Thyroid gland (tissue), 4 donors: ENCODE data around the gene SPDYC. TPM values are rescaled to one million over a fixed set of nuclear protein-coding genes. Genes with fewer than 3 reads are reported as not detected.

ENCODE experiments used
- DNase-seq, 2 donors: peaks; one replicate each; pipeline ENCODE4 v3.0.0-alpha.2; 2019
- H3K27ac ChIP-seq, 3 donors: fragments of 200-600 bp; sonication (generic); 1 replicate in 2 of 3; 2 replicates in 1 of 3; pipeline ENCODE4 v1.5.1; 2016 to 2019; ENCODE audit warnings: mild to moderate bottlenecking in 1 of 3, moderate library complexity in 1 of 3
- H3K27me3 ChIP-seq: fragments of 200-600 bp; sonication (generic); one replicate; pipeline ENCODE4 v1.5.1; 2019
- H3K36me3 ChIP-seq, 2 donors: fragments of 200-600 bp; sonication (generic); one replicate each; pipeline ENCODE4 v1.5.1; 2016 to 2019
- H3K4me1 ChIP-seq, 2 donors: fragments of 200-600 bp; sonication (generic); one replicate each; pipeline ENCODE4 v1.5.1; 2017 to 2019
- H3K4me3 ChIP-seq, 3 donors: fragments of 200-600 bp; sonication (generic); replicated peaks in 1 of 3; 1 replicate in 2 of 3; 2 replicates in 1 of 3; pipeline ENCODE4 v1.5.1; 2016; ENCODE audit warnings: mild to moderate bottlenecking in 1 of 3
- H3K9me3 ChIP-seq: fragments of 200-600 bp; sonication (generic); one replicate; pipeline ENCODE4 v1.5.1; 2017
- POLR2A ChIP-seq, 2 donors: fragments of 450-650 bp; IDR thresholded peaks; one replicate each; pipeline ENCODE4 v1.6.1; 2017; ENCODE audit warnings: antibody characterized with exemption in 2 of 2, mild to moderate bottlenecking in 2 of 2, moderate library complexity in 1 of 2
- WGBS, 2 donors: methylation state at CpG; one replicate each; pipeline ENCODE4 v1.1.5; 2017; 5-methylcytosine and 5-hydroxymethylcytosine counted together
- intact Hi-C: fragments of 100-400 bp; cut with DNase I; formaldehyde crosslinking; loops from one replicate; pipeline ENCODE4 v1.15.1; 2023
- total RNA-seq, 4 donors: library from RNA; depleted of rRNA; stranded (reverse); fragments of >200 nt; gene quantifications; one replicate each; pipeline ENCODE4 v1.2.3, GENCODE V29; 2016
- TF ChIP-seq, protein P1 (sequence below), 6 experiments: fragments of 200-600 bp in 3 of 6; fragments of 450-650 bp in 3 of 6; sonication (generic) in 3 of 6; IDR thresholded peaks; one replicate each; pipeline ENCODE4 v1.5.1; 2016 to 2019; ENCODE audit warnings: antibody characterized with exemption in 6 of 6, mild to moderate bottlenecking in 2 of 6, inconsistent platforms in 1 of 6, moderate library complexity in 1 of 6

Gene SPDYC
- total RNA-seq, 4 donors from 2014 or later: not detected

DNA sequence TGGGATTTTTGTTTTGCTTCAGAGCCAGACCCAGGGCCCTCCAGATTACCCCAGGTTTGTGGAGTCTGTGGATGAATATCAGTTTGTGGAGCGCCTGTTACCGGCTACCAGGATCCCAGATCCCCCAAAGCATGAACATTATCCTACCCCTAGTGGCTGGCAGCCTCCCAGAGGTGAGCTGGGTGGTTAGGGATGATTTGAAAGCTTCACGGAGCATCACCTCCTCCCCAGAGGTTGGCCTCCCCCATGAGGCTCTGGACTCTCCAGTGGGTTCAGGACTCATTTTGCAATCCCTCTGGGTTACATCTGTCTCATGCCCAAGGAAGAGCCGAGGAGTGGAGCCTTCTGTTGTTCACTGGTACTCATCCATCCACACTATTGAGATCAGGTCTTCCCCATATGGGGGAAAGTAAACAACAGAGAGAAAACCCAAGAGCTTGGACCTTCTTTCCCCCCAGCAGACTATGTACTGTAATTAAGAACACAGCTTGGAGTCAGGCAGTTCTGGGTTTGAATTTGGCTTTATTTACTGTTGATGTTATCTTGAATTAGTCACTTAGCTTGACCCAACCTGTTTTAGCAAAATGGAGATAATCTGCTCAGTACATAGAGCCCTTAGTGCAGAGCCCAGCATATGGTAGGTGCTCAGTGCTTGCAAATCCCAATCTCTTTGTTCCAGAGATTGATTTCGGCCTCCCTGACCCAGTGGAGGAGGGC is 45.4 kb upstream of the SPDYC start:
- TF ChIP-seq, protein P1, sequence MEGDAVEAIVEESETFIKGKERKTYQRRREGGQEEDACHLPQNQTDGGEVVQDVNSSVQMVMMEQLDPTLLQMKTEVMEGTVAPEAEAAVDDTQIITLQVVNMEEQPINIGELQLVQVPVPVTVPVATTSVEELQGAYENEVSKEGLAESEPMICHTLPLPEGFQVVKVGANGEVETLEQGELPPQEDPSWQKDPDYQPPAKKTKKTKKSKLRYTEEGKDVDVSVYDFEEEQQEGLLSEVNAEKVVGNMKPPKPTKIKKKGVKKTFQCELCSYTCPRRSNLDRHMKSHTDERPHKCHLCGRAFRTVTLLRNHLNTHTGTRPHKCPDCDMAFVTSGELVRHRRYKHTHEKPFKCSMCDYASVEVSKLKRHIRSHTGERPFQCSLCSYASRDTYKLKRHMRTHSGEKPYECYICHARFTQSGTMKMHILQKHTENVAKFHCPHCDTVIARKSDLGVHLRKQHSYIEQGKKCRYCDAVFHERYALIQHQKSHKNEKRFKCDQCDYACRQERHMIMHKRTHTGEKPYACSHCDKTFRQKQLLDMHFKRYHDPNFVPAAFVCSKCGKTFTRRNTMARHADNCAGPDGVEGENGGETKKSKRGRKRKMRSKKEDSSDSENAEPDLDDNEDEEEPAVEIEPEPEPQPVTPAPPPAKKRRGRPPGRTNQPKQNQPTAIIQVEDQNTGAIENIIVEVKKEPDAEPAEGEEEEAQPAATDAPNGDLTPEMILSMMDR (IDR thresholded peaks at IDR 0.05): no peak
- TF ChIP-seq POLR2A (IDR thresholded peaks at IDR 0.05): no peak
- intact Hi-C loops: no loop called here
- Histone ChIP-seq H3K9me3 (no peaks in the 10 kb centered on the region), H3K4me1 (peaks cover 13 to 19% of the 10 kb centered on the region in 2 donors), H3K36me3 (peaks cover 59 to 61% of the 10 kb centered on the region in 2 donors), H3K27ac (no peak overlapping the region), H3K27me3 (no peaks in the 10 kb centered on the region), H3K4me3 (no peak overlapping the region)
- 86 to 87% methylated on average over 5 of the region's 5 CpGs for WGBS, 2 donors
- no peak for DNase-seq

DNA sequence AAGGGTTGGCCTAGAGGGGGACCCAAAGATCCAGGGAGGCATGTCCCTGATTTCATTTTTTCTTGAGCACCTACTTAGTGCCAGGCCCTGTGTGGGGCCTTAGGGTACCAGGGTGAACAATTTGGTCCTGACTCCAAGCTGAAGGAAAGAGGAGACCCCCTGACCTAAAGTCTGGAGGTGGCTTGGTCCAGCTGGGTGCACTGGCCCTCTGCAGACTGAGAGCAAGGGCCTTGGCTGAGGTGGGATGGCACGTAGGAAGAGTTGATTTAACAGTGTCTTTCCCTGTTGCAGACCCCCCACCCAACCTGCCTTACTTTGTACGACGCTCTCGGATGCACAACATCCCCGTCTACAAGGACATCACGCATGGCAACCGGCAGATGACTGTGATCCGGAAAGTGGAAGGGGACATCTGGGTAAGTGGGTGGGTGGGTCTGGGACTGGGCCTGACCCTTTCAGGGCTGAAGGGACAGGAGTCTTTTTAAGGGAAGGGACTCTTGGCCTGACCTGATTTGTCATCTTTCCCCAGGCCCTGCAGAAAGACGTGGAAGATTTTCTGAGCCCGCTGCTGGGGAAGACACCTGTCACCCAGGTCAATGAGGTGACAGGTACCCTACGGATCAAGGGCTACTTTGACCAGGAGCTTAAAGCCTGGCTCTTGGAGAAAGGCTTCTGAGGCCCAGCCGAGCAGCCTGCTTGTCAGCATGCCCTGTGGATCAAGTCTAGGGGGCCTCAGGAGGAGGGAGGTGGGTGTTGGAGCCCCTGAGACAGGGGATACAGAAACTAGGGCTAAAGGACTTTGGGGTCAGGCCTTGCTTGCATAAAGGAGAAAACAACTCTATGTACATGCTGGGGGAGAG is 44.6 kb upstream of the SPDYC start:
- no peak for TF ChIP-seq POLR2A (IDR thresholded peaks at IDR 0.05)
- TF ChIP-seq, protein P1 (IDR thresholded peaks at IDR 0.05): no peak
- Histone ChIP-seq H3K4me1 (peaks cover 13 to 19% of the 10 kb centered on the region in 2 donors), H3K27me3 (no peaks in the 10 kb centered on the region), H3K27ac (no peak overlapping the region), H3K4me3 (no peak overlapping the region), H3K9me3 (no peaks in the 10 kb centered on the region), H3K36me3 (peaks cover 61% of the 10 kb centered on the region in 2 donors)
- 86 to 92% methylated on average over 12 of the region's 12 CpGs for WGBS, 2 donors
- DNase-seq: no peak
- intact Hi-C loops: no loop called here

DNA sequence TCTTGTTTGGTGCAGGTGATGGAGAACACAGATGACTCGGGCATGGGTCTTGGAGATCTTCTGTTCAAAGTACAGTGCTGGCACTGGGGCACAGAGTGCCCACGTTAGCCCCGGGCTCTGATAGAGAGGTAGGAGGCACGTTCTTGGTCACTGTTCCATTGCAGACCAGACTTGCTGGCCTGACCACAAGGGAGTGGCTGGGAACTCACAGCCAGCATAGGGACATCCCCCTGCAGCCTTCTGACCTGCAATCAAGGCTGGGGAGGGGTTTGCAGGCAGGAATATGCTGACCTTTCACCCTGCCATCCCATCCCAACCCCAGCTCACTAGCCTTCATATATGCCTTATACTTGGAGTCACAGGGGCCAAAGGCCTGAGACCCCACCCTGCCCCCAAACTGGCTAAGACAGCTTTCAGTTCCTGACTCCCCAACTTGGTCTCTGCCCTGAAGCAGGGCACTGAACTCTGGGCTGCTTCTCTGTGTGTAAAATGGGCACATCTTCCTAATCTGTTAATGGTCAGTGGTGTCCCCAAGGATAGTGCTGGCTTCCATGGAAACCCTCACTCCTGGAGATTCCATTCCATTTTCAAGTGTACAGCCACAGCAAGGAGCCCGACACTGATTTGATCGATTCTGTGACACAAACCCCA is 43.3 kb upstream of the SPDYC start:
- no peak for DNase-seq
- TF ChIP-seq, protein P1 (IDR thresholded peaks at IDR 0.05): no peak
- no peak for TF ChIP-seq POLR2A (IDR thresholded peaks at IDR 0.05)
- Histone ChIP-seq H3K4me3 (no peak overlapping the region), H3K9me3 (no peaks in the 10 kb centered on the region), H3K4me1 (peaks cover 5 to 7% of the 10 kb centered on the region in 2 donors), H3K27me3 (no peaks in the 10 kb centered on the region), H3K27ac (no peak overlapping the region), H3K36me3 (peaks cover 69 to 70% of the 10 kb centered on the region in 2 donors)
- intact Hi-C loops: no loop called here
- WGBS, 2 donors: 76 to 88% methylated on average over 6 of the region's 6 CpGs

DNA sequence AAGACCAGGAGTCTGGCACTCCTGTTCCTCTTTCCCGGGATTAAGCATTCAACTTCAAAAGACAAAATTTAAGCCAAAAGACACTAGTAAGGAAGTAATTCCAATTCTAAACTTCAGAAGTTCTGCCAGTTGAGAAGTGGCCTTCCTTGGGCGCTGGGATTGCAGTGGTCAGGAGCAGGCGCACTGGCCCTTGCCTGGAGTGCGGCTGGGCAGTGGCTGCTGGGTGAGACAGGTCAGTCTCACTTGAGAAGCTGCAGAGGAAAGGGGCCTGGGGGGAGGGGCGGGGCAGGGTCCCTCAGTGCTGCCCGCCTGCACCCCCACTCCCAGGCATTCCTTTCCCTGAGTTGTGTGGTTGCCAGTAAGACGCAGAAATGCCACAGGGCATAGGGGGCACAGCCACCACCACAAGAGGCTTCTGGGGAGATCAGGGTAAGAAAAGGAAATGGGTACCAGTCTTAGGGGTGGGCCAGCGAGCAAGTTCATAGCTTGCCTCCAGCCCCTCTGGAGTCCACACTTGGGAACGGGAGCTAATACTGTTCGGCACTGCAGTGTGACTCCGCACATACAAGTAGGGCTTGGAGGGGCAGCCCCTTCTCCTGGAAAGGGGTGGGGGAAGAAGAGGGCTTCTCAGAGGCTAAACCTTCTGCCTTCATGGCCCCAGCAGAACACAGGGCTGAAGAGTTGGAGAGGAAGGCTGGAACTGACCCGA is 42.4 kb upstream of the SPDYC start:
- TF ChIP-seq, protein P1 (IDR thresholded peaks at IDR 0.05): no peak
- no peak for TF ChIP-seq POLR2A (IDR thresholded peaks at IDR 0.05)
- no peak overlapping the region for H3K27ac ChIP-seq
- H3K27me3 ChIP-seq: no peaks in the 10 kb centered on the region
- 79% methylated on average over 10 to 12 of the region's 12 CpGs for WGBS, 2 donors
- H3K4me3 ChIP-seq: no peak overlapping the region
- H3K9me3 ChIP-seq: no peaks in the 10 kb centered on the region
- intact Hi-C loops: no loop called here
- DNase-seq: no peak
- peaks cover 76 to 78% of the 10 kb centered on the region in 2 donors for H3K36me3 ChIP-seq
- H3K4me1 ChIP-seq: peaks cover 2 to 9% of the 10 kb centered on the region in 2 donors
